CD14-positive monocyte (primary cell): ENCODE measurements around the gene DIPK1C. TPM values are rescaled to one million over a fixed set of nuclear protein-coding genes. Genes with fewer than 3 reads are reported as not detected.

Experiments used
- DNase-seq, 3 donors: peaks; one replicate each; pipeline ENCODE4 v3.0.0-alpha.2; 2011 to 2022
- H2AFZ ChIP-seq: 2 replicates; pipeline ENCODE4 v1.6.0; 2012; ENCODE audit warnings: mild to moderate bottlenecking, low read depth, low read length, inconsistent platforms; ENCODE audit not compliant: insufficient read depth, poor library complexity, severe bottlenecking
- H3K27ac ChIP-seq, 2 donors: 1 replicate in 1 of 2; 2 replicates in 1 of 2; pipeline ENCODE4 v1.5.1; 2012 to 2013; ENCODE audit warnings: low read length in 2 of 2, control low read depth in 1 of 2, inconsistent platforms in 1 of 2, low read depth in 1 of 2, mild to moderate bottlenecking in 1 of 2
- H3K27me3 ChIP-seq, 2 donors: one replicate each; pipeline versions ENCODE4 v1.6.0 to v1.6.1; 2011 to 2013; ENCODE audit warnings: low read length in 2 of 2; ENCODE audit not compliant: control insufficient read depth in 2 of 2, insufficient read depth in 2 of 2
- H3K36me3 ChIP-seq, 2 donors: replicated peaks in 1 of 2; 1 replicate in 1 of 2; 2 replicates in 1 of 2; pipeline versions ENCODE4 v1.5.1 to v1.6.1; 2012 to 2013; ENCODE audit warnings: low read length in 2 of 2, control low read depth in 1 of 2, inconsistent platforms in 1 of 2, mild to moderate bottlenecking in 1 of 2; ENCODE audit not compliant: insufficient read depth in 2 of 2, control insufficient read depth in 1 of 2
- H3K4me1 ChIP-seq, 2 donors: 1 replicate in 1 of 2; 2 replicates in 1 of 2; pipeline versions ENCODE4 v1.5.1 to v1.6.1; 2012 to 2013; ENCODE audit warnings: low read length in 2 of 2, control low read depth in 1 of 2, inconsistent platforms in 1 of 2, mild to moderate bottlenecking in 1 of 2, moderate library complexity in 1 of 2; ENCODE audit not compliant: insufficient read depth in 2 of 2, control insufficient read depth in 1 of 2
- H3K4me2 ChIP-seq: replicated peaks from 2 replicates; pipeline ENCODE3; 2012; ENCODE audit warnings: low read length, moderate library complexity, mild to moderate bottlenecking; ENCODE audit not compliant: poor library complexity, severe bottlenecking; ENCODE audit errors: extremely low read depth
- H3K4me3 ChIP-seq, 3 experiments: fragments of 200-600 bp in 1 of 3; sonication (generic) in 1 of 3; replicated peaks in 1 of 3; 1 replicate in 2 of 3; 2 replicates in 1 of 3; pipeline ENCODE4 v1.5.1; 2011 to 2013; ENCODE audit warnings: low read length in 3 of 3, mild to moderate bottlenecking in 3 of 3, control low read depth in 2 of 3, low read depth in 2 of 3, inconsistent platforms in 1 of 3, moderate library complexity in 1 of 3
- H3K79me2 ChIP-seq: 2 replicates; pipeline ENCODE4 v1.6.0; 2012; ENCODE audit warnings: mild to moderate bottlenecking, control low read depth, inconsistent platforms, low read length, moderate library complexity; ENCODE audit not compliant: insufficient read depth
- H3K9ac ChIP-seq: 2 replicates; pipeline ENCODE4 v1.6.0; 2017; ENCODE audit warnings: low read length, mild to moderate bottlenecking; ENCODE audit not compliant: insufficient read depth, poor library complexity, severe bottlenecking
- H3K9me3 ChIP-seq, 2 donors: replicated peaks in 1 of 2; 1 replicate in 1 of 2; 2 replicates in 1 of 2; pipeline versions ENCODE4 v1.5.1 to v1.6.1; 2012 to 2013; ENCODE audit warnings: low read length in 2 of 2, control low read depth in 1 of 2; ENCODE audit not compliant: control insufficient read depth in 1 of 2, insufficient read depth in 1 of 2
- H4K20me1 ChIP-seq: 2 replicates; pipeline ENCODE4 v1.6.0; 2012; ENCODE audit warnings: mild to moderate bottlenecking, low read length, control low read depth, moderate library complexity; ENCODE audit not compliant: insufficient read depth
- H3K27ac Mint-ChIP-seq, 7 donors: one replicate each; pipeline ENCODE4 v1.8.0; 2020; ENCODE audit warnings: mild to moderate bottlenecking in 7 of 7, mixed read lengths in 7 of 7, moderate library complexity in 6 of 7, inconsistent platforms in 2 of 7
- H3K27me3 Mint-ChIP-seq, 3 donors: one replicate each; pipeline ENCODE4 v1.8.0; 2021 to 2022; ENCODE audit warnings: low read depth in 3 of 3, mild to moderate bottlenecking in 3 of 3, mixed read lengths in 3 of 3, moderate library complexity in 3 of 3, inconsistent platforms in 1 of 3
- H3K36me3 Mint-ChIP-seq, 2 donors: one replicate each; pipeline ENCODE4 v1.8.0; 2020; ENCODE audit warnings: mixed read lengths in 2 of 2, inconsistent platforms in 1 of 2, mild to moderate bottlenecking in 1 of 2
- H3K4me1 Mint-ChIP-seq: one replicate; pipeline ENCODE4 v1.8.0; 2020; ENCODE audit warnings: mild to moderate bottlenecking, mixed read lengths
- H3K4me3 Mint-ChIP-seq, 2 donors: one replicate each; pipeline ENCODE4 v1.8.0; 2020; ENCODE audit warnings: mild to moderate bottlenecking in 2 of 2, mixed read lengths in 2 of 2, moderate library complexity in 1 of 2
- H3K9me3 Mint-ChIP-seq, 7 donors: one replicate each; pipeline ENCODE4 v1.8.0; 2020 to 2022; ENCODE audit warnings: mixed read lengths in 7 of 7, mild to moderate bottlenecking in 6 of 7, moderate library complexity in 6 of 7, inconsistent platforms in 2 of 7
- WGBS: methylation state at CpG from one replicate; pipeline ENCODE4 v1.1.5; 2013; ENCODE audit warnings: missing lambda C conversion rate; ENCODE audit not compliant: insufficient coverage; 5-methylcytosine and 5-hydroxymethylcytosine counted together
- intact Hi-C, 2 donors: fragments of 100-400 bp; cut with micrococcal nuclease; formaldehyde crosslinking; loops; one replicate each; pipeline versions ENCODE4 v1.15.0 to v1.15.1; 2023
- polyA plus RNA-seq, 3 donors: library from polyadenylated mRNA; depleted of rRNA in 1 of 3; unstranded in 2 of 3; stranded (reverse) in 1 of 3; fragments of 300-500 nt in 2 of 3; fragments of >200 nt in 1 of 3; fragmentation: Illumina TruSeq in 2 of 3; gene quantifications; 1 replicate in 2 of 3; 2 replicates in 1 of 3; pipeline ENCODE4 v1.2.3, GENCODE V29; 2012 to 2021
- TF ChIP-seq, protein P1 (sequence below): fragments of 200-600 bp; IDR thresholded peaks from one replicate; pipeline ENCODE4 v1.8.0; 2022; ENCODE audit warnings: antibody characterized with exemption, mild to moderate bottlenecking

Gene DIPK1C
- polyA plus RNA-seq, 3 donors: not detected

- Mint-ChIP-seq H3K4me1 (peaks cover 2% of the 10 kb centered on the region), H3K36me3 (no peaks in the 10 kb centered on the region), H3K4me3 (no peak overlapping the region), H3K9me3 (peaks cover 4 to 8% (median 6%) of the 10 kb centered on the region in 7 donors), H3K27ac (no peak overlapping the region), H3K27me3 (peaks cover 1 to 4% (median 3%) of the 10 kb centered on the region in 3 donors)
- Histone ChIP-seq H3K9ac (no peak overlapping the region), H3K27ac (no peak overlapping the region), H2AFZ (no peak overlapping the region), H4K20me1 (no peaks in the 10 kb centered on the region), H3K36me3 (no peaks in the 10 kb centered on the region), H3K4me2 (no peak overlapping the region), H3K79me2 (no peaks in the 10 kb centered on the region), H3K9me3 (no peaks in the 10 kb centered on the region), H3K4me1 (peaks cover 0 to 5% of the 10 kb centered on the region in 2 donors), H3K27me3 (no peaks in the 10 kb centered on the region), H3K4me3 (no peak overlapping the region)
- TF ChIP-seq, protein P1, sequence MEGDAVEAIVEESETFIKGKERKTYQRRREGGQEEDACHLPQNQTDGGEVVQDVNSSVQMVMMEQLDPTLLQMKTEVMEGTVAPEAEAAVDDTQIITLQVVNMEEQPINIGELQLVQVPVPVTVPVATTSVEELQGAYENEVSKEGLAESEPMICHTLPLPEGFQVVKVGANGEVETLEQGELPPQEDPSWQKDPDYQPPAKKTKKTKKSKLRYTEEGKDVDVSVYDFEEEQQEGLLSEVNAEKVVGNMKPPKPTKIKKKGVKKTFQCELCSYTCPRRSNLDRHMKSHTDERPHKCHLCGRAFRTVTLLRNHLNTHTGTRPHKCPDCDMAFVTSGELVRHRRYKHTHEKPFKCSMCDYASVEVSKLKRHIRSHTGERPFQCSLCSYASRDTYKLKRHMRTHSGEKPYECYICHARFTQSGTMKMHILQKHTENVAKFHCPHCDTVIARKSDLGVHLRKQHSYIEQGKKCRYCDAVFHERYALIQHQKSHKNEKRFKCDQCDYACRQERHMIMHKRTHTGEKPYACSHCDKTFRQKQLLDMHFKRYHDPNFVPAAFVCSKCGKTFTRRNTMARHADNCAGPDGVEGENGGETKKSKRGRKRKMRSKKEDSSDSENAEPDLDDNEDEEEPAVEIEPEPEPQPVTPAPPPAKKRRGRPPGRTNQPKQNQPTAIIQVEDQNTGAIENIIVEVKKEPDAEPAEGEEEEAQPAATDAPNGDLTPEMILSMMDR: no peak
- DNase-seq: no peak
- WGBS: 75% methylated on average over 1 of the region's 2 CpGs
- intact Hi-C loops: no loop called here
Observed at GRCh38 chr18:74472312-74472711, 15.2 kb upstream of the DIPK1C start.

DNA sequence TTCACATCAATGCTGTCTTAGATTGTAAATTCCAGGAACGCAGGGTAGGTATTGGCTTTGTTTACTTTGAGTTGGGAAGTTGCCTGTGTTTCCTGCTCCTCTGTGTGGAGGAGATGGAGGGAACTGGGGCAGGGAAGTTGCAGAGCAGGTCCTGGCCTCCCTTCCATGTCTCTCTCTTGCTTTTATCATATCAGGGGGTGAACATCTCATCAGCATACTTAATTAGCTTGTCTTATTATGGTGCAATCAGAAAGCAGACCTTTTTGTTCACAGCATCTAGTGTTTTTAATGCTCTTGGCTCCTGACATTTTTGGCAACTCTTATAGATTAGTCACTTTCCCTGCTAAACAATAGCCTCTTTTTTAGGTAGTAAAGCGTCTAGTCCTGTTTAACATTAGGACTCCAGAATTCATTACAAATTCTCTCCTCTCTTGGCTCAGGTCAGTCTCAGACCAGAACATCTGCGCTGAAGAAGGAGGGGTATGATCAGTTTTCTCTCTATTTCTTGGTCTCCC lies 11.5 kb upstream of the DIPK1C start:
- Histone ChIP-seq H3K27me3 (peaks cover 0 to 1% of the 10 kb centered on the region in 2 donors), H3K36me3 (no peaks in the 10 kb centered on the region), H4K20me1 (no peaks in the 10 kb centered on the region), H3K4me2 (no peak overlapping the region), H2AFZ (no peak overlapping the region), H3K4me3 (no peak overlapping the region), H3K9me3 (no peaks in the 10 kb centered on the region), H3K9ac (no peak overlapping the region), H3K79me2 (no peaks in the 10 kb centered on the region), H3K27ac (no peak overlapping the region), H3K4me1 (no peaks in the 10 kb centered on the region)
- TF ChIP-seq, protein P1: no peak
- intact Hi-C loops: no loop called here
- no peak overlapping the region for H3K4me3 Mint-ChIP-seq
- no peaks in the 10 kb centered on the region for H3K36me3 Mint-ChIP-seq
- H3K9me3 Mint-ChIP-seq: peaks cover 4 to 7% (median 5%) of the 10 kb centered on the region in 7 donors
- no CpG with 5 or more reads among the region's 3 CpGs for WGBS
- no peaks in the 10 kb centered on the region for H3K4me1 Mint-ChIP-seq
- no peak overlapping the region for H3K27ac Mint-ChIP-seq
- no peak for DNase-seq
- H3K27me3 Mint-ChIP-seq: peaks cover 0 to 16% (median 5%) of the 10 kb centered on the region in 3 donors
